Lower leg skin (tissue), 3 donors: ENCODE measurements around the gene MDH1.

Experiments used
- CTCF ChIP-seq, 3 donors: fragments of 450-650 bp; IDR thresholded peaks; one replicate each; pipeline ENCODE4 v1.5.1; 2016; ENCODE audit warnings: antibody characterized with exemption in 3 of 3, mild to moderate bottlenecking in 3 of 3, moderate library complexity in 2 of 3
- POLR2A ChIP-seq, 2 donors: fragments of 450-650 bp; IDR thresholded peaks; one replicate each; pipeline ENCODE4 v1.6.1; 2016 to 2017; ENCODE audit warnings: antibody characterized with exemption in 2 of 2, mild to moderate bottlenecking in 1 of 2, moderate library complexity in 1 of 2

DNA sequence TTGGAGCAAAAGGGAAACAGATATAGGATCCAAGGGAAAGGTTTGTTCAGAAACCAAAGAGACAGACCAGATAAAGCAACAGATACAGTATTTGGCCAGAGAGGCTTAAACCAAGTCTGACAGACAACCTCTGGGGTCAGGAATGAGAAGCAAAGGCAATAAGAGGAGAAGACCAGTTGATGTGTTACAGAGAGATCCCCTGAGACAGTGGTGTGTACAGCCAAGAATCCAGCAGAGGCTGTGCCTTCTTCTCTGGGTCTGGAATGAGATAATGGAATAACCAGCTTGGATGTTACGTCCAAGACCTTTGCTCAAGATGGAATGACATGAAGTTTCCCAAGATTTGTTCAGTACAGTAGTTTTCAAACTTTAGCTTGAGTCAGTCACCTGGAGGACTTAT is 61.1 kb downstream of the MDH1 start:
- TF ChIP-seq POLR2A (IDR thresholded peaks at IDR 0.05) (no peak), CTCF (IDR thresholded peaks at IDR 0.05) (no peak)
